ENCODE data around the gene CLEC2A. TPM values are rescaled to one million over a fixed set of nuclear protein-coding genes. Genes with fewer than 3 reads are reported as not detected.

CLEC2A gene
- total RNA-seq, 4 donors from 2014 or later: not detected

- Histone ChIP-seq H3K36me3 (no peaks in the 10 kb centered on the region), H3K4me3 (no peak overlapping the region), H3K4me1 (no peaks in the 10 kb centered on the region), H3K9me3 (no peaks in the 10 kb centered on the region), H3K27me3 (peaks cover 0 to 8% (median 0%) of the 10 kb centered on the region in 4 donors), H3K27ac (replicated peaks in 1 of 4) (no peak overlapping the region)
- 72% methylated on average over 10 of the region's 10 CpGs for WGBS
- DNase-seq (ENCODE audit: extremely low spot score): no peak
- intact Hi-C loops (cut with DNase I): no loop called here
- TF ChIP-seq POLR2AphosphoS5 (IDR thresholded peaks at IDR 0.05): no peak
- TF ChIP-seq EP300 (IDR thresholded peaks at IDR 0.05): no peak
Measured at GRCh38 chr12:9936591-9936990, 4.4 kb upstream of the CLEC2A start.

GRCh38 chr12:9935026-9935425 is 2.9 kb upstream of the CLEC2A start:
- intact Hi-C loops (cut with DNase I): no loop called here
- no peaks in the 10 kb centered on the region for H3K4me1 ChIP-seq
- H3K27ac ChIP-seq (replicated peaks in 1 of 4): no peak overlapping the region
- DNase-seq (ENCODE audit: extremely low spot score): no peak
- H3K36me3 ChIP-seq: no peaks in the 10 kb centered on the region
- TF ChIP-seq POLR2A (IDR thresholded peaks at IDR 0.05; ENCODE audit: low read depth): no peak
- no peaks in the 10 kb centered on the region for H3K9me3 ChIP-seq
- H3K4me3 ChIP-seq: no peak overlapping the region
- peaks cover 0 to 8% (median 0%) of the 10 kb centered on the region in 4 donors for H3K27me3 ChIP-seq
- 89% methylated on average over 2 of the region's 2 CpGs for WGBS

GRCh38 chr12:9933958-9934357 is 1.8 kb upstream of the CLEC2A start:
- Histone ChIP-seq H3K4me1 (no peaks in the 10 kb centered on the region), H3K36me3 (no peaks in the 10 kb centered on the region), H3K4me3 (no peak overlapping the region), H3K27me3 (peaks cover 0 to 3% (median 0%) of the 10 kb centered on the region in 4 donors), H3K27ac (replicated peaks in 1 of 4) (no peak overlapping the region), H3K9me3 (no peaks in the 10 kb centered on the region)
- DNase-seq (ENCODE audit: extremely low spot score): no peak
- no peak for TF ChIP-seq EP300 (IDR thresholded peaks at IDR 0.05)
- intact Hi-C loops (cut with DNase I): no loop called here
- 66% methylated on average over 2 of the region's 2 CpGs for WGBS

GRCh38 chr12:9931245-9931644 is 925 bp downstream of the CLEC2A start:
- DNase-seq (ENCODE audit: extremely low spot score): no peak
- 71% methylated on average over 3 of the region's 3 CpGs for WGBS
- Histone ChIP-seq H3K27me3 (no peaks in the 10 kb centered on the region), H3K9me3 (no peaks in the 10 kb centered on the region), H3K4me1 (no peaks in the 10 kb centered on the region), H3K36me3 (no peaks in the 10 kb centered on the region), H3K4me3 (no peak overlapping the region), H3K27ac (replicated peaks in 1 of 4) (no peak overlapping the region)
- intact Hi-C loops (cut with DNase I): no loop called here
- no peak for TF ChIP-seq EP300 (IDR thresholded peaks at IDR 0.05)

GRCh38 chr12:9928607-9929006 is 3.6 kb downstream of the CLEC2A start:
- no peaks in the 10 kb centered on the region for H3K27me3 ChIP-seq
- TF ChIP-seq CTCF (IDR thresholded peaks at IDR 0.05): no peak
- TF ChIP-seq EP300 (IDR thresholded peaks at IDR 0.05): no peak
- no peak for TF ChIP-seq POLR2A (IDR thresholded peaks at IDR 0.05; ENCODE audit: low read depth)
- no peak for TF ChIP-seq POLR2AphosphoS5 (IDR thresholded peaks at IDR 0.05)
- no peaks in the 10 kb centered on the region for H3K4me1 ChIP-seq
- no peak overlapping the region for H3K27ac ChIP-seq (replicated peaks in 1 of 4)
- no peak for DNase-seq (ENCODE audit: extremely low spot score)
- WGBS: 89% methylated on average over 3 of the region's 3 CpGs
- no peak overlapping the region for H3K4me3 ChIP-seq
- intact Hi-C loops (cut with DNase I): loop anchor here (5.0 to 10.0 kb wide), 2 partner anchors 114 to 181 kb away; no protein-coding TSS in a partner anchor
- H3K9me3 ChIP-seq: no peaks in the 10 kb centered on the region
- no peaks in the 10 kb centered on the region for H3K36me3 ChIP-seq

GRCh38 chr12:9926876-9927275 is 5.3 kb downstream of the CLEC2A start:
- Histone ChIP-seq H3K4me3 (no peak overlapping the region), H3K36me3 (no peaks in the 10 kb centered on the region), H3K27me3 (no peaks in the 10 kb centered on the region), H3K9me3 (no peaks in the 10 kb centered on the region), H3K4me1 (no peaks in the 10 kb centered on the region), H3K27ac (replicated peaks in 1 of 4) (no peak overlapping the region)
- WGBS: 83% methylated on average over 3 of the region's 3 CpGs
- no peak for DNase-seq (ENCODE audit: extremely low spot score)
- intact Hi-C loops (cut with DNase I): loop anchor here (5.0 to 10.0 kb wide), 2 partner anchors 112 to 180 kb away; no protein-coding TSS in a partner anchor
- TF ChIP-seq CTCF (IDR thresholded peaks at IDR 0.05) (no peak), POLR2A (IDR thresholded peaks at IDR 0.05; ENCODE audit: low read depth) (no peak)

GRCh38 chr12:9925705-9926393 is 6.3 kb downstream of the CLEC2A start:
- Histone ChIP-seq H3K27ac (replicated peaks in 1 of 4) (no peak overlapping the region), H3K36me3 (no peaks in the 10 kb centered on the region), H3K9me3 (no peaks in the 10 kb centered on the region), H3K27me3 (no peaks in the 10 kb centered on the region), H3K4me3 (peak overlapping the region in 2 of 4 donors; percentile 21 to 41), H3K4me1 (no peaks in the 10 kb centered on the region)
- 21% methylated on average over 5 of the region's 5 CpGs for WGBS
- DNase-seq (ENCODE audit: extremely low spot score): no peak
- intact Hi-C loops (cut with DNase I): loop anchor here (5.0 to 10.0 kb wide), 2 partner anchors 111 to 179 kb away; no protein-coding TSS in a partner anchor
- TF ChIP-seq CTCF (IDR thresholded peaks at IDR 0.05) (peak in 2 of 3 experiments; percentile 30 to 32), POLR2AphosphoS5 (IDR thresholded peaks at IDR 0.05) (no peak)

Measured in esophagus muscularis mucosa (tissue), 4 donors.